ENCODE measurements around the gene COQ8B.

GRCh38 chr19:40740747-40741146 is 24.1 kb upstream of the COQ8B start:
- TF ChIP-seq CTCF (IDR thresholded peaks at IDR 0.05; ENCODE audit: low read length) = no peak
- TF ChIP-seq EZH2 (IDR thresholded peaks at IDR 0.05; ENCODE audit: borderline replicate concordance, low read length) = no peak

All from OCI-LY1 (cell line).